H9 (cell line): ENCODE results near the gene FRRS1L. TPM values are rescaled to one million over a fixed set of nuclear protein-coding genes. Genes with fewer than 3 reads are reported as not detected.

Source experiments
- DNase-seq: peaks from one replicate; pipeline ENCODE4 v3.0.0-alpha.2; 2017
- H2AFZ ChIP-seq: one replicate; pipeline ENCODE4 v1.6.1; 2013; ENCODE audit warnings: mild to moderate bottlenecking, low read length, control low read depth, moderate library complexity
- H2AK5ac ChIP-seq: 2 replicates; pipeline ENCODE4 v1.6.1; 2013; ENCODE audit warnings: low read length, control low read depth, mixed read lengths; ENCODE audit not compliant: insufficient read length
- H2BK120ac ChIP-seq: one replicate; pipeline ENCODE4 v1.6.1; 2013; ENCODE audit warnings: low read depth, mild to moderate bottlenecking, low read length, control low read depth, inconsistent platforms; ENCODE audit not compliant: poor library complexity, severe bottlenecking
- H2BK12ac ChIP-seq: 2 replicates; pipeline ENCODE4 v1.6.1; 2013; ENCODE audit warnings: low read length, control low read depth, mixed read lengths, low read depth; ENCODE audit not compliant: insufficient read length
- H2BK15ac ChIP-seq: 2 replicates; pipeline ENCODE4 v1.6.1; 2013; ENCODE audit warnings: low read depth, low read length, control low read depth
- H2BK20ac ChIP-seq: one replicate; pipeline ENCODE4 v1.6.1; 2013; ENCODE audit warnings: low read depth, mild to moderate bottlenecking, low read length, control low read depth, inconsistent platforms; ENCODE audit not compliant: poor library complexity, severe bottlenecking
- H2BK5ac ChIP-seq: 2 replicates; pipeline ENCODE4 v1.6.1; 2013; ENCODE audit warnings: low read length, control low read depth, mixed read lengths; ENCODE audit not compliant: insufficient read length
- H3K14ac ChIP-seq: 2 replicates; pipeline ENCODE4 v1.6.1; 2013; ENCODE audit warnings: low read length, control low read depth; ENCODE audit not compliant: insufficient read depth
- H3K18ac ChIP-seq: 2 replicates; pipeline ENCODE4 v1.6.1; 2013; ENCODE audit warnings: low read depth, mild to moderate bottlenecking, mixed read lengths, low read length, control low read depth; ENCODE audit not compliant: insufficient read length
- H3K23ac ChIP-seq: 2 replicates; pipeline ENCODE4 v1.6.1; 2013; ENCODE audit warnings: low read length, control low read depth, mixed read lengths, low read depth; ENCODE audit not compliant: insufficient read length
- H3K23me2 ChIP-seq: 2 replicates; pipeline ENCODE4 v1.6.1; 2013; ENCODE audit warnings: low read depth, mild to moderate bottlenecking, mixed read lengths, low read length, control low read depth; ENCODE audit not compliant: insufficient read length, poor library complexity, severe bottlenecking
- H3K27ac ChIP-seq: 2 replicates; pipeline ENCODE4 v1.5.1; 2013; ENCODE audit warnings: low read length, control low read depth, mixed read lengths, low read depth; ENCODE audit not compliant: insufficient read length
- H3K27me3 ChIP-seq: 2 replicates; pipeline ENCODE4 v1.6.1; 2013; ENCODE audit warnings: low read length, control low read depth, inconsistent platforms; ENCODE audit not compliant: insufficient read depth
- H3K4ac ChIP-seq: 2 replicates; pipeline ENCODE4 v1.6.1; 2013; ENCODE audit warnings: low read depth, mild to moderate bottlenecking, control low read depth, inconsistent platforms, low read length, moderate library complexity
- H3K4me1 ChIP-seq: 2 replicates; pipeline ENCODE4 v1.6.1; 2013; ENCODE audit warnings: low read length, control low read depth, inconsistent platforms; ENCODE audit not compliant: insufficient read depth
- H3K4me2 ChIP-seq: 2 replicates; pipeline ENCODE4 v1.6.1; 2013; ENCODE audit warnings: low read length, control low read depth, mixed read lengths; ENCODE audit not compliant: insufficient read length, insufficient read depth
- H3K56ac ChIP-seq: 2 replicates; pipeline ENCODE4 v1.6.1; 2013; ENCODE audit warnings: low read depth, mild to moderate bottlenecking, mixed read lengths, low read length, control low read depth; ENCODE audit not compliant: insufficient read length
- H3K79me1 ChIP-seq: 2 replicates; pipeline ENCODE4 v1.6.1; 2013; ENCODE audit warnings: low read depth, mild to moderate bottlenecking, moderate library complexity, low read length, control low read depth, inconsistent platforms; ENCODE audit not compliant: insufficient read depth, poor library complexity, severe bottlenecking
- H3K79me2 ChIP-seq: 2 replicates; pipeline ENCODE4 v1.6.1; 2013; ENCODE audit warnings: low read length, control low read depth, inconsistent platforms; ENCODE audit not compliant: insufficient read depth
- H3K9ac ChIP-seq: 2 replicates; pipeline ENCODE4 v1.6.1; 2013; ENCODE audit warnings: low read length, control low read depth, mixed read lengths; ENCODE audit not compliant: insufficient read length; ENCODE audit errors: extremely low read depth
- H3K9me3 ChIP-seq: one replicate; pipeline ENCODE4 v1.6.1; 2013; ENCODE audit warnings: low read depth, low read length, inconsistent platforms; ENCODE audit not compliant: control insufficient read depth
- H3T11ph ChIP-seq: one replicate; pipeline ENCODE4 v1.6.1; 2013; ENCODE audit warnings: mild to moderate bottlenecking, low read length, control low read depth, inconsistent platforms
- H4K20me1 ChIP-seq: one replicate; pipeline ENCODE4 v1.6.1; 2013; ENCODE audit not compliant: control insufficient read depth, insufficient read length, insufficient read depth
- H4K5ac ChIP-seq: 2 replicates; pipeline ENCODE4 v1.6.1; 2013; ENCODE audit warnings: low read depth, mild to moderate bottlenecking, mixed read lengths, low read length, control low read depth; ENCODE audit not compliant: insufficient read length
- H4K8ac ChIP-seq: replicated peaks from 2 replicates; pipeline ENCODE4 v1.6.1; 2013; ENCODE audit warnings: low read length, control low read depth, mixed read lengths, low read depth; ENCODE audit not compliant: insufficient read length
- H4K91ac ChIP-seq: 2 replicates; pipeline ENCODE4 v1.6.1; 2013; ENCODE audit warnings: low read depth, mild to moderate bottlenecking, moderate library complexity, mixed read lengths, low read length, control low read depth; ENCODE audit not compliant: insufficient read length
- H3K27ac Mint-ChIP-seq, 3 experiments: 2 replicates in 2 of 3; 3 replicates in 1 of 3; pipeline ENCODE4 v1.8.0; 2020 to 2021; ENCODE audit warnings: mixed read lengths in 3 of 3, mild to moderate bottlenecking in 1 of 3, moderate library complexity in 1 of 3
- H3K27me3 Mint-ChIP-seq: 2 replicates; pipeline ENCODE4 v1.8.0; 2021; ENCODE audit warnings: low read depth, mild to moderate bottlenecking, moderate library complexity, mixed read lengths
- H3K36me3 Mint-ChIP-seq, 3 experiments: 2 replicates in 2 of 3; 3 replicates in 1 of 3; pipeline ENCODE4 v1.8.0; 2020 to 2021; ENCODE audit warnings: low read depth in 3 of 3, mixed read lengths in 3 of 3; ENCODE audit not compliant: insufficient read depth in 1 of 3
- H3K4me1 Mint-ChIP-seq, 2 experiments: 2 replicates each; pipeline ENCODE4 v1.8.0; 2020; ENCODE audit warnings: mixed read lengths in 2 of 2
- H3K4me3 Mint-ChIP-seq, 2 experiments: 2 replicates in 1 of 2; 3 replicates in 1 of 2; pipeline ENCODE4 v1.8.0; 2020 to 2021; ENCODE audit warnings: mild to moderate bottlenecking in 2 of 2, mixed read lengths in 2 of 2, moderate library complexity in 1 of 2
- H3K9me3 Mint-ChIP-seq, 2 experiments: 2 replicates in 1 of 2; 3 replicates in 1 of 2; pipeline ENCODE4 v1.8.0; 2020; ENCODE audit warnings: mild to moderate bottlenecking in 2 of 2, mixed read lengths in 2 of 2, moderate library complexity in 1 of 2
- CTCF ChIP-seq: fragments of 200-600 bp; sonication (generic); conservative IDR thresholded peaks from 3 replicates; pipeline ENCODE4 v1.8.0; 2021; ENCODE audit warnings: antibody characterized with exemption, mild to moderate bottlenecking
- WGBS: extraction: QIAGEN DNeasy Blood & Tissue Kit; methylation state at CpG from one replicate; pipeline ENCODE4 v1.1.7; 2013; ENCODE audit warnings: missing lambda C conversion rate, low lambda C conversion rate, mixed read lengths; ENCODE audit not compliant: insufficient read length; ENCODE audit errors: extremely low coverage; 5-methylcytosine and 5-hydroxymethylcytosine counted together
- total RNA-seq: library from RNA; stranded (reverse); gene quantifications from 2 replicates; pipeline ENCODE4 v1.2.1, GENCODE V29; 2021

FRRS1L gene
- total RNA-seq, 1 experiment from 2014 or later, result 3.3 TPM

GRCh38 chr9:109087795-109088194 lies 79.3 kb downstream of the FRRS1L start:
- H4K91ac ChIP-seq, result no peak overlapping the region
- no peaks in the 10 kb centered on the region for H3K9me3 Mint-ChIP-seq
- H3K9ac ChIP-seq, result no peak overlapping the region
- no peak overlapping the region for H3K23ac ChIP-seq
- H4K20me1 ChIP-seq, result peaks cover 5% of the 10 kb centered on the region
- H2BK5ac ChIP-seq, result no peak overlapping the region
- no peak overlapping the region for H2BK12ac ChIP-seq
- no peaks in the 10 kb centered on the region for H3K27me3 Mint-ChIP-seq
- no peaks in the 10 kb centered on the region for H3K23me2 ChIP-seq
- no peak for DNase-seq
- no CpG with 5 or more reads among the region's 2 CpGs for WGBS
- H2BK15ac ChIP-seq, result no peak overlapping the region
- TF ChIP-seq CTCF, result no peak
- H3K18ac ChIP-seq, result no peak overlapping the region
- H3K14ac ChIP-seq, result no peak overlapping the region
- no peak overlapping the region for H4K8ac ChIP-seq
- no peak overlapping the region for H2AK5ac ChIP-seq
- no peaks in the 10 kb centered on the region for H3K79me2 ChIP-seq
- H3K27ac ChIP-seq, result no peak overlapping the region
- no peak overlapping the region for H2BK120ac ChIP-seq
- no peaks in the 10 kb centered on the region for H3K4me1 ChIP-seq
- H3K56ac ChIP-seq, result no peak overlapping the region
- H3K27me3 ChIP-seq, result no peaks in the 10 kb centered on the region
- H3K36me3 Mint-ChIP-seq, result peaks cover 12 to 73% (median 64%) of the 10 kb centered on the region in 3 experiments; a peak in 6 of 7 replicates
- no peak overlapping the region for H3K4me2 ChIP-seq
- no peak overlapping the region for H3T11ph ChIP-seq
- no peak overlapping the region for H2BK20ac ChIP-seq
- H4K5ac ChIP-seq, result no peak overlapping the region
- no peaks in the 10 kb centered on the region for H3K4me1 Mint-ChIP-seq
- H2AFZ ChIP-seq, result no peak overlapping the region
- H3K9me3 ChIP-seq, result no peaks in the 10 kb centered on the region
- H3K4me3 Mint-ChIP-seq, result no peak overlapping the region
- no peak overlapping the region for H3K27ac Mint-ChIP-seq
- H3K4ac ChIP-seq, result no peak overlapping the region
- H3K79me1 ChIP-seq, result peaks cover 3% of the 10 kb centered on the region
